ENCODE measurements around the gene NADK2. TPM values are rescaled to one million over a fixed set of nuclear protein-coding genes. Genes with fewer than 3 reads are reported as not detected.
"Not testable (repeated sequence)": the region's sequence is repeated elsewhere in the genome, so short reads cannot be mapped to it uniquely, and the experiment has no call there.

Gene NADK2
- total RNA-seq, 1 donor: 10.4 TPM

DNA sequence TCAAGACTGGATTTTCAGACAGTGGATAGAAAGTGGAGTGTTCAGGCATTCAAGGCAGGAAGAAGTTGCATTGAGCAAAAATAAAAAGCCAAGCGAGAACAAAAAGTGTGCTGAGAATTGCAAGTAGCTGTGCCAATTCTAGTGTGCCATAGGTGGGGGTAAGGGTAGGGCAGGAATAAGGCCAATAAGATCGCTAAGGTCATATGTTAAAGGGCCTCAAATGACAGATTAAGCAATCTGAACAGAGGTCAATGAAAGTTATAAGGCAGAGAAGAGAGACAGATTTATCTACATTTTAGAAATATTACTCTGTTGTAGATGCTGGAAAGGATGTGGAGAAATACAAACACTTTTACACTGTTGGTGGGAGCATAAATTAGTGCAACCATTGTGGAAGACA is 36.4 kb downstream of the NADK2 start:
- H3K9me3 ChIP-seq (ENCODE audit: low read depth, low read length): no peaks in the 10 kb centered on the region
- H3K4me3 ChIP-seq (ENCODE audit: low read length): no peak overlapping the region

DNA sequence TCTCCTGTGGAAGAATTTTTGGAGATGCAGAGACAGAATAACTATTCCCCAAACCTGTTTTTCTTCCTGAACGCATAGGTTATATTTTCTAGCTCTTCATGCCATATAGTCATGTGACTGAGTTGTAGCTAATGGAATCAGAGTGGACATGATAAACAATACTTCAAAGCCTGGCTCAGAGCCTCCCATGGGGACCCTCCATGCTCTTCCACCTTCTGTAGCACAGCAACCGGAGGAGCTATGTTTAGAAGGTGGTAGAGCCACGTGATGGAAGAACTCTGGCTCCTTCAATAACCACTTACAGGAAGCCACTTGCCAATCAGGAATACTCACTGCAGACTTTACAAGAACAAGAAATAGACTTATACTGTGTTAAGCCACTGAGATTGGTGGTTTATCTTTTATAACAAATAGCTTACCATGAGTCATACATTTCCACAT is 39.2 kb downstream of the NADK2 start:
- H3K4me3 ChIP-seq (ENCODE audit: low read length): no peak overlapping the region
- no peaks in the 10 kb centered on the region for H3K9me3 ChIP-seq (ENCODE audit: low read depth, low read length)
- H3K4me1 ChIP-seq (ENCODE audit: insufficient read depth, low read length): no peaks in the 10 kb centered on the region
- H3K27me3 ChIP-seq (ENCODE audit: insufficient read depth, low read length): no peaks in the 10 kb centered on the region

More for the DNA sequence above, 36.4 kb downstream of the NADK2 start:
- Histone ChIP-seq H3K27me3 (ENCODE audit: insufficient read depth, low read length) (no peaks in the 10 kb centered on the region), H3K4me1 (ENCODE audit: insufficient read depth, low read length) (no peaks in the 10 kb centered on the region)

DNA sequence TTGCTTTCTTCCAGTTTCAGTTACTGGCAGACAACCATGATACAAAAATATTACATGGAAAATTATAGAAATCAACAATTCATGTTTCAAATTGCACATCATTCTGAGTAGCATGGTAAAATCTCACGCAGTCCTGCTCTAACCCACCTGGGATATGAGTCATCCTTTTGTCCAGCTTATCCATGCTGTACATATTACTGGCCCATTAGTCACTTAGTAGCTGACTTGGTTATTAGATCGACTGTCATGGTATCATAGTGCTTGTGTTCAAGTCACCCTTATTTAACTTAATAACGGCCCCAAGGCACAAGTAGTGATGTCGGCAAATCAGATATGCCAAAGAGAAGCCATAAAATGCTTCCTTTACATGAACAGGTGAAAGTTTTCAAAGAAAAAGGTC is 41.2 kb downstream of the NADK2 start:
- H3K9me3 ChIP-seq (ENCODE audit: low read depth, low read length): no peaks in the 10 kb centered on the region
- H3K27me3 ChIP-seq (ENCODE audit: insufficient read depth, low read length): no peaks in the 10 kb centered on the region
- H3K4me1 ChIP-seq (ENCODE audit: insufficient read depth, low read length): no peaks in the 10 kb centered on the region
- no peak overlapping the region for H3K4me3 ChIP-seq (ENCODE audit: low read length)

DNA sequence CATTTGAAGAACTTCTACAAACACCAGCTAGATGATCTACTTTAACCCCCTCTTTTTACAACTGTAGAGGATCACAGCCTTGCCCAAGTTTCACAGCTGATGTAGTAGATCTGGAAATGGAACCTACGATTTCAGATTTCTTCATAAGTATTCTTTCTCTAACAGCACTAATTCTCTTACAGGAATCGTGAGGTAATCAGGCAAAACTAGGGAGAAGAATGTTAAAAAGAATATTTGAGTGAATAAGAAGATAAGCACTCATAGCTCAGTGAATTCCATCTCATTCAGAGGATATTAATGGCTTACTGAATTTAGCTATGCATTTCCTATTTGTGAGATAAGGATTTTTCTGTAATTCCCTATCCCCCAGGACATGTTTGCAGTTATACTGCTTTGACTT is 42.1 kb downstream of the NADK2 start:
- H3K4me1 ChIP-seq (ENCODE audit: insufficient read depth, low read length): no peaks in the 10 kb centered on the region
- H3K27me3 ChIP-seq (ENCODE audit: insufficient read depth, low read length): no peaks in the 10 kb centered on the region
- H3K4me3 ChIP-seq (ENCODE audit: low read length): no peak overlapping the region
- no peaks in the 10 kb centered on the region for H3K9me3 ChIP-seq (ENCODE audit: low read depth, low read length)

DNA sequence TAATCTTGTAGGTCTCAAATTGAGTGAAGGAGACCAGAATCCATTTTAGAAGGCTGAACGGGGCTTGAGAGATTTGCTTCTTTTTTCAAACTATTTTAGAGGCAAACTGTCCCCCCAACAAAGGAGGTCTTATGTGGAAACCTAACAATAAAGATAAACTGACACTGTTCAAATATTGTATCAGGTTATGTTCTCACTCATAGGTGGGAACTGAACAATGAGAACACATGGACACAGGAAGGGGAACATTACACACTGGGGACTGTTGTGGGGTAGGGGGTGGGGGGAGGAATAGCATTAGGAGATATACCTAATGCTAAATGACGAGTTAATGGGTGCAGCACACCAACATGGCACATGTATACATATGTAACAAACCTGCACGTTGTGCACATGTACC is 42.9 kb downstream of the NADK2 start:
- not testable (repeated sequence) for H3K9me3 ChIP-seq (ENCODE audit: low read depth, low read length); H3K4me3 ChIP-seq (ENCODE audit: low read length); H3K4me1 ChIP-seq (ENCODE audit: insufficient read depth, low read length); H3K27me3 ChIP-seq (ENCODE audit: insufficient read depth, low read length)

DNA sequence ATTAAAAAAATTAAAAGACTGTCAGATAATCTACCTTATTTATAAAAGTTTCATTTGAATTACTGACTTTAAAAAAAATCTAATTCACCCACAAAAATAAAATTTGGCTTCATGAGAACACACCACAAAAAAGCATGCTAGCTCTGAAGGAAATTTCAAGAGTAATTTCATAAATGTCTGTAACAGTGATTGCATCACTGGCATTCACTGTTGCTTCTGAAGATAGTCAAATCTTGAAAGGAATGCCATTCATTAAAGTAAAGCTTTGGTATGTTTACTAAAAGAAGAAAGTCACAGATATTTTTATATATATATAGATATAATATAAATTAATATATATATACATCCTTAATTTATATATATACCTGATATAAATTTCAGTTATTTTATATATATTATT is 43.4 kb downstream of the NADK2 start:
- H3K9me3 ChIP-seq (ENCODE audit: low read depth, low read length): no peaks in the 10 kb centered on the region

DNA sequence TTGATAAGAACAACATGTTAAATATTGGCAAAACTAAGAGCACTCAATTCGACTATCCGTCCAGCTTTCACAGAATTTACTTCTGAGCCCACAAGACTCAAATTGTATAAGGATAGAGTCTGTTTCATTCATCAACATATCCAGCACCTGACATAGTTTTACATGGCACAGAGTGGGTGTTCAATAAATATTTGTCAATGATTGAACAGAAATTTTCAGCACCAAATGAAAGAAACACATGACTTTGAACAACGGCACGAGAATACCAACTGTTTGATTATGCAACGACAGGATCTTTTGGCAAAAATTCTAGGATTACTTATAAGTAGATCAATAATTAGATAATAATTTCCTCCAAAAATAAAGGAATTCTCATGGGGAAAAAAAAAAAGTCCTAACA is 48.0 kb downstream of the NADK2 start:
- H3K4me1 ChIP-seq (ENCODE audit: insufficient read depth, low read length): no peaks in the 10 kb centered on the region
- no peaks in the 10 kb centered on the region for H3K9me3 ChIP-seq (ENCODE audit: low read depth, low read length)
- no peaks in the 10 kb centered on the region for H3K27me3 ChIP-seq (ENCODE audit: insufficient read depth, low read length)
- H3K4me3 ChIP-seq (ENCODE audit: low read length): no peak overlapping the region

More for the DNA sequence above, 43.4 kb downstream of the NADK2 start:
- H3K27me3 ChIP-seq (ENCODE audit: insufficient read depth, low read length): no peaks in the 10 kb centered on the region
- H3K4me1 ChIP-seq (ENCODE audit: insufficient read depth, low read length): no peaks in the 10 kb centered on the region
- H3K4me3 ChIP-seq (ENCODE audit: low read length): no peak overlapping the region

DNA sequence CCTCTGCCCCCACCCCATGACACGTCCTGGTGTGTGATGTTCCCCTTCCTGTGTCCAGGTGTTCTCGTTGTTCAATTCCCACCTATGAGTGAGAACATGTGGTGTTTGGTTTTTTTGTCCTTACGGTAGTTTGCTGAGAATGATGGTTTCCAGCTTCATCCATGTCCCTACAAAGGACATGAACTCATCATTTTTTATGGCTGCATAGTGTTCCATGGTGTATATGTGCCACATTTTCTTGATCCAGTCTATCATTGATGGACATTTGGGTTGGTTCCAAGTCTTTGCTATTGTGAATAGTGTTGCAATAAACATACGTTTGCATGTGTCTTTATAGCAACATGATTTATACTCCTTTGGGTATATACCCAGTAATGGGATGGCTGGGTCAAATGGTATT is 57.3 kb downstream of the NADK2 start:
- not testable (repeated sequence) for H3K4me3 ChIP-seq (ENCODE audit: low read length); H3K9me3 ChIP-seq (ENCODE audit: low read depth, low read length); H3K27me3 ChIP-seq (ENCODE audit: insufficient read depth, low read length); H3K4me1 ChIP-seq (ENCODE audit: insufficient read depth, low read length)

DNA sequence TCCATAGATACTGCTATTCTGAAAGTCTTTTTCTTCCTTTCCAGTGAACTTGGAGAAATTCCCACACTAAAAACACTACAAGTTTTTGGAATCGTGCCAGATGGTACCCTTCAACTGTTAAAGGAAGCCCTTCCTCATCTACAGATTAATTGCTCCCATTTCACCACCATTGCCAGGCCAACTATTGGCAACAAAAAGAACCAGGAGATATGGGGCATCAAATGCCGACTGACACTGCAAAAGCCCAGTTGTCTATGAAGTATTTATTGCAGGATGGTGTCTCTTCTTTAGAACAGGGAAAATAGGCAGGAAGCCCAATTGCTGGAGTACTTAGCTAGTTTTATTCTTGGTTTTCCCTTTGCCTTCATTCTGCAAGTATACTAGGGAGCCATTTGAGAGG is 60.0 kb downstream of the NADK2 start:
- no peaks in the 10 kb centered on the region for H3K4me1 ChIP-seq (ENCODE audit: insufficient read depth, low read length)
- H3K9me3 ChIP-seq (ENCODE audit: low read depth, low read length): no peaks in the 10 kb centered on the region
- H3K4me3 ChIP-seq (ENCODE audit: low read length): no peak overlapping the region
- H3K27me3 ChIP-seq (ENCODE audit: insufficient read depth, low read length): no peaks in the 10 kb centered on the region

DNA sequence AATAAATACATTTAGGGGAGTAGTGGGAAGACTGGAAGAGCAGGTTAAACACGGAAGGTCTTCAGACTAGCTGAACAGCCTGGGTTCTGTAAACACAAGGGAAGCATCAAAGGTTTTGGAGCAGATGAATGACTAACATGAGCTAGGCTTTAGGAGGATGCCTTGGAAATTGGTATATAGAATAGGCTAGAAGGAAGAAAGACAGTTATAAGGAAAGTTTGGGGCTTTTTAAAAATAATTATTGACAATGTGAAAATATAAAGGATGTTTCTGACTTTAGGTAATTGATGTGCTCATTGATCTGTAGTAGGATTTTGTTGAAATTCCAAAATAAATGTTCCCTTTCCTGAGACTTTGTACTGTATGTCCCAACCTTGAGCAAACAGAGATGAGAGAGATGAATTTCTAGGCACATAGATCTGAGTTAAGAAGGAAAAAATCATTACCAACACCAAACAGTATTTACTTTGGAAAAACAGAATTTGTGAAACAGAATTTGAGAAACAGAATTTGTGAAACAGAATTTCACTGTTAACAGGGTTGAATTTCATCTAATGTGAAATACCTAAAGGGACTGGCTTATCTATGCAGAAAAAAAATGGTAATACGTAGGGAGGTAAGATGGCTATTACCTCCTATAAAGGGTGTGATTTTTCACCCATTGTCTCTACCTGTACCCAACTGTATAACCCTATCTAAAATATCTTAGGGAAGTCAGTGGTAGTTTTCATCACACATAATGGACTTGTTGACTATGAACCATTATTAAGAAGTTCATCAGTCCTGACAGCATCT is 61.0 kb downstream of the NADK2 start:
- no peaks in the 10 kb centered on the region for H3K4me1 ChIP-seq (ENCODE audit: insufficient read depth, low read length)
- H3K27me3 ChIP-seq (ENCODE audit: insufficient read depth, low read length): no peaks in the 10 kb centered on the region

DNA sequence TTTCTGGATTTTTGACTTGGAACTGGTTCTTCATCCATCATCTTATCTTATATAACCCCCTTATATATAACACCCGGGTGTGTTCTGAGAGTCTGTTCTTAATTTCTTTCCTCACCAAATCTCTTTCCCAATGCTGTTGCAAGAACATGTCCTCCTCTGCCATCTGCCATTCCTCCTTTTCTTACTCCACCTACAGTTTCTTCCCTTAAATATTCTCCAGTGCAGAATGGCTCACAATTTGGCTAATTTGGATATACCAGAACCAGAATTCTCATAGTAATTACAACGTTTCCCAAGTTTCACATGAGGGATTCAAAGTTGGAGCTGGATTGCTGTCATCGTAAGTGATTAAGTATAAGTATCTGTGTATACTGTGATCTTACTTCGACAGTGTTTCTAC is 61.8 kb downstream of the NADK2 start:
- Histone ChIP-seq H3K4me3 (ENCODE audit: low read length) (no peak overlapping the region), H3K4me1 (ENCODE audit: insufficient read depth, low read length) (no peaks in the 10 kb centered on the region), H3K27me3 (ENCODE audit: insufficient read depth, low read length) (no peaks in the 10 kb centered on the region), H3K9me3 (ENCODE audit: low read depth, low read length) (no peaks in the 10 kb centered on the region)

More for the DNA sequence above, 61.0 kb downstream of the NADK2 start:
- Histone ChIP-seq H3K9me3 (ENCODE audit: low read depth, low read length) (no peaks in the 10 kb centered on the region), H3K4me3 (ENCODE audit: low read length) (no peak overlapping the region)

DNA sequence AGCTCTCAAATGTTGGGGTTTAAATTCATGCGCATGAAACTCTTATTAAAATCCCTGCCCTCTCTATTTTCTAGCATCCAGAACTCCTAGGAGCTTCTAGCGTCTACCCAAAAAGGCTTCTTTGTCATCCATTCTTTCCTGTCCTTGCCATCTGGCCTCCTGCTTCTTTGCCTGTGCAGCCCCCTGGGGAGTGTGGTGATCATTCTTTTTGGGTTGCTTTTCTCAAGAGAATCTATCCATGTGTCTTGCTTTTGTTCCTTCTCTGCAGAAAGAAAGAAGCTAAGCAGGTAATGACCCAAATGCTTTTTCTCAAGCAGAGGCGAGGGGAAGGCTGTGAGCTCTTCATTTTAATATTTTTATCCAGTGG is 63.2 kb downstream of the NADK2 start:
- H3K9me3 ChIP-seq (ENCODE audit: low read depth, low read length): no peaks in the 10 kb centered on the region
- H3K4me1 ChIP-seq (ENCODE audit: insufficient read depth, low read length): no peaks in the 10 kb centered on the region
- H3K4me3 ChIP-seq (ENCODE audit: low read length): no peak overlapping the region
- H3K27me3 ChIP-seq (ENCODE audit: insufficient read depth, low read length): no peaks in the 10 kb centered on the region

DNA sequence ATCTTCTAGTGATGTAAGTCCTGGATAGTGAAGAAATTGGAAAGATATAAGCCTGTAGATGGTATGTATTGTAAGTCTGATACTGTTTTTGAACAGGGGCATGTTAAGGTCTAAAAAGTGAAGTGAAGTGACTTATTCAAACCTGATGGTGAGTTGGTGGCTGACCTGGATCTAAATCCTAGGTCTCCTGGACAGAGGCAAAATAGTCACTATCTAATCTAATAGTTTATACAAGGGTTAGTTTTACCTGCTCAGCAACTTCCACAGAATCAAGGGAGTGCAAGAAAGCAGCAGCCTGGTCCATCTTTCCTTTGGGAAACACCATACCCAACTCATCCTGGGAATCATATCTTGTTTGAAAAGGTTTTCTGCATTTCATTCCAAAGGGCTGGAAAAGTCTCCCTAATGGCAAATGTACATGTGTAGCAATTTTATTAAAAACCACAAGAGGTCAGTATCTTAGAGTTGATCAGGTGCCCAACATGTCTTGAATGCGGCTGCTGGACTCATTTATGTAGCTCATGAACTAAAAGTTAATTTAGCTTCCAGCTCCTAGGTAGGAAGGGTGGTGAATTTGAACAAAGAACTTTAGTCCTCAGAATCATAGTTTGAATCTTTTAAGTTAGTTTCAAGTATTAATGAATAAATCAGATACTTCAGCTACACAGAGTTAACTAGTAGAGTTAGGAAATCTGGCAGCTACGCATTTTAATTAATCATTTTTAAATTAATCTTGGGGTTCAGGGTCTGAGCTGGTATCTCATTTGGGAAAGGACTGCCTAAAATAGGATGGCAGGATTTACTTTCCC is 63.8 kb downstream of the NADK2 start:
- no peak overlapping the region for H3K4me3 ChIP-seq (ENCODE audit: low read length)
- H3K4me1 ChIP-seq (ENCODE audit: insufficient read depth, low read length): no peaks in the 10 kb centered on the region
- H3K9me3 ChIP-seq (ENCODE audit: low read depth, low read length): no peaks in the 10 kb centered on the region
- no peaks in the 10 kb centered on the region for H3K27me3 ChIP-seq (ENCODE audit: insufficient read depth, low read length)

DNA sequence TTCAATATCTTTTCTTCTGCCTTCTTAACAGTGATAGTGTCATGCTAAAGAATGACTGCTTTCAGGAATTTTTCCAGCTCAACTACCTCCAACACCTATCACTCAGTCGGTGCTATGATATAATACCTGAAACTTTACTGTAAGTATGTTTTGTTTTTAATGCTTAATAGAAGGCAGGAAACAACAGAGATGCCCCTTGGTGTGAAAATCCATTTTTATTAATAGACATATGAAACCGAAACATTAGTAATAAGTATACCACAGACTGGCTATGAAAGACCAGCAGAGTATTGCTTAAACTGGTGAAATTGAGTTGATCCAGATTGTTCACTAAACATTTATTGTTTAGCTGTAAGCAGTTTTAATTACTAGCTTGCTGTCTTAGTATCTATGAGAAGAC is 64.6 kb downstream of the NADK2 start:
- H3K4me3 ChIP-seq (ENCODE audit: low read length): no peak overlapping the region
- H3K4me1 ChIP-seq (ENCODE audit: insufficient read depth, low read length): no peaks in the 10 kb centered on the region
- no peaks in the 10 kb centered on the region for H3K27me3 ChIP-seq (ENCODE audit: insufficient read depth, low read length)
- no peaks in the 10 kb centered on the region for H3K9me3 ChIP-seq (ENCODE audit: low read depth, low read length)

DNA sequence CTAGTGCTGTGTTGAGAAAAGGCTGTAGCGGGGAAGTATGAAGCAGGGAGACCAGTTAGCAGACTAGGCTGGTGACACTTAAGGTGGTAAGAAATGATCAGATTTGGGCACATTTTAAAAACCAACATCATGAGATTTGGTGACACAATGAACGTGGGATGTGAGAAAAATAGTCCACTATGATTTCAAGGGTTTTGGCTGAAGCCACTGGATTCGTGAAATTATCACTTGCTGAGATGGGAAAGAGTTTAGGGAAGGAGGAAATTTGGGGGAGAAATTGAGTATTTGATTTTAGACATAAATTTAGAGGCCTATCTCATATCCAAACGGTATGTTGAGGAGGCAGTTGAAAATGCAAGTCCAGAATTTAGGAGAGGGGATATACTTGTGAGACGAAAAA is 66.7 kb downstream of the NADK2 start:
- Histone ChIP-seq H3K9me3 (ENCODE audit: low read depth, low read length) (no peaks in the 10 kb centered on the region), H3K4me1 (ENCODE audit: insufficient read depth, low read length) (no peaks in the 10 kb centered on the region), H3K4me3 (ENCODE audit: low read length) (no peak overlapping the region), H3K27me3 (ENCODE audit: insufficient read depth, low read length) (no peaks in the 10 kb centered on the region)

DNA sequence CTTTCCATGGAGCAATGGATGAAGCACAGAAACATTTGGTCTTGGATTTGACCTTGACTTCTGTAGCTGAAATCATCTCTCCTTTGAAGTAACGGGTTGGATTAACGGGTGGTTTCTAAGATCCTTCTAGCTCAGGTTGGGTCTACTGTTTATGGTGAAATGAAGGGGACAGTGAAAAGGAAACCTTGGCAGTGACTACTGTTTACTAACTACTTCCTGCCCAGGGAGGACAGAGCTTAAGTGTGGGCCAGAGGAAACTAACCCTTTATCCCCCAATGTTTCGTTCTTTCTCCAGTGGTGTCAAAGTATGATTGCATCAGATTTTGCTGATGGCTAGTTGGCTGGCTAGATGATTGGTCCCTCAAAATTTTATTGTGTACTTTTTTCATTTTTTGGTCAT is 67.6 kb downstream of the NADK2 start:
- no peaks in the 10 kb centered on the region for H3K9me3 ChIP-seq (ENCODE audit: low read depth, low read length)
- no peak overlapping the region for H3K4me3 ChIP-seq (ENCODE audit: low read length)
- H3K27me3 ChIP-seq (ENCODE audit: insufficient read depth, low read length): no peaks in the 10 kb centered on the region
- H3K4me1 ChIP-seq (ENCODE audit: insufficient read depth, low read length): no peaks in the 10 kb centered on the region

All from mononuclear cell (primary cell).